ENCODE data around the gene MUC5B.

DNA sequence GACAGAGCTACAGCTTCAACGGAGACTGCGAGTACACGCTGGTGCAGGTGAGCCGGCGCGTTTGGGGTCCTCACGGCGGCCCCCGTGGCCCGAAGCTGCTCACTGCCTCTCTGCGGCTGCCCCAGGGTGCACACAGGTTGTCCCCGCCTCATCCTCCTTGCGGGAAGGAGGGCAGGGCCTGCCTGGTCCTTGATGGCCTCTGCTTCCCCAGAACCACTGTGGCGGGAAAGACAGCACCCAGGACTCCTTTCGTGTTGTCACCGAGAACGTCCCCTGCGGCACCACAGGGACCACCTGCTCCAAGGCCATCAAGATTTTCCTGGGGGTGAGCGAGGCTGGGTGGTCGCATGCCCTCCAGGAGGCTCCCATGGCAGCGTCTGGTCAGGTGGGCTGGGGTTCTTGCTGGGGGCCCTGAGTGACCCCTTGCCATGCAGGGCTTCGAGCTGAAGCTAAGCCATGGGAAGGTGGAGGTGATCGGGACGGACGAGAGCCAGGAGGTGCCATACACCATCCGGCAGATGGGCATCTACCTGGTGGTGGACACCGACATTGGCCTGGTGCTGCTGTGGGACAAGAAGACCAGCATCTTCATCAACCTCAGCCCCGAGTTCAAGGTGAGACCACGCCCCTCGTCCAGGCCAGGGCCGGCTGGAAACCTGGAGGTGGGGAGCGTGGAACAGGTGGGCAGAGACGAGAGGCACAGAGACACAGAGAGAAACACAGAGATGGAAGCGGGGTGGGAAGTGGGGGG, 45.7 kb upstream of the MUC5B start:
- no peak for TF ChIP-seq POLR2AphosphoS5 (IDR thresholded peaks at IDR 0.05; ENCODE audit: low read depth, low read length)
- no peak for TF ChIP-seq SIN3A (IDR thresholded peaks at IDR 0.05; ENCODE audit: borderline replicate concordance, insufficient read depth, low read length)
- TF ChIP-seq, protein P1, sequence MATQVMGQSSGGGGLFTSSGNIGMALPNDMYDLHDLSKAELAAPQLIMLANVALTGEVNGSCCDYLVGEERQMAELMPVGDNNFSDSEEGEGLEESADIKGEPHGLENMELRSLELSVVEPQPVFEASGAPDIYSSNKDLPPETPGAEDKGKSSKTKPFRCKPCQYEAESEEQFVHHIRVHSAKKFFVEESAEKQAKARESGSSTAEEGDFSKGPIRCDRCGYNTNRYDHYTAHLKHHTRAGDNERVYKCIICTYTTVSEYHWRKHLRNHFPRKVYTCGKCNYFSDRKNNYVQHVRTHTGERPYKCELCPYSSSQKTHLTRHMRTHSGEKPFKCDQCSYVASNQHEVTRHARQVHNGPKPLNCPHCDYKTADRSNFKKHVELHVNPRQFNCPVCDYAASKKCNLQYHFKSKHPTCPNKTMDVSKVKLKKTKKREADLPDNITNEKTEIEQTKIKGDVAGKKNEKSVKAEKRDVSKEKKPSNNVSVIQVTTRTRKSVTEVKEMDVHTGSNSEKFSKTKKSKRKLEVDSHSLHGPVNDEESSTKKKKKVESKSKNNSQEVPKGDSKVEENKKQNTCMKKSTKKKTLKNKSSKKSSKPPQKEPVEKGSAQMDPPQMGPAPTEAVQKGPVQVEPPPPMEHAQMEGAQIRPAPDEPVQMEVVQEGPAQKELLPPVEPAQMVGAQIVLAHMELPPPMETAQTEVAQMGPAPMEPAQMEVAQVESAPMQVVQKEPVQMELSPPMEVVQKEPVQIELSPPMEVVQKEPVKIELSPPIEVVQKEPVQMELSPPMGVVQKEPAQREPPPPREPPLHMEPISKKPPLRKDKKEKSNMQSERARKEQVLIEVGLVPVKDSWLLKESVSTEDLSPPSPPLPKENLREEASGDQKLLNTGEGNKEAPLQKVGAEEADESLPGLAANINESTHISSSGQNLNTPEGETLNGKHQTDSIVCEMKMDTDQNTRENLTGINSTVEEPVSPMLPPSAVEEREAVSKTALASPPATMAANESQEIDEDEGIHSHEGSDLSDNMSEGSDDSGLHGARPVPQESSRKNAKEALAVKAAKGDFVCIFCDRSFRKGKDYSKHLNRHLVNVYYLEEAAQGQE (IDR thresholded peaks at IDR 0.05; ENCODE audit: insufficient read depth in 1 of 2, low read depth in 2 of 2, low read length in 2 of 2), result no peak
- no peak for TF ChIP-seq TAF1 (IDR thresholded peaks at IDR 0.05; ENCODE audit: borderline replicate concordance, insufficient read depth, low read length)
